HG03432 (cell line): Measurements from ENCODE around the gene COL5A2.

ENCODE experiments used
- ATAC-seq: cut with Tn5 transposase; IDR thresholded peaks from one replicate; pipeline ENCODE4 v1.9.1; 2021; ENCODE audit warnings: mild to moderate bottlenecking, moderate library complexity; ENCODE audit not compliant: unreplicated experiment

The COL5A2 gene

DNA sequence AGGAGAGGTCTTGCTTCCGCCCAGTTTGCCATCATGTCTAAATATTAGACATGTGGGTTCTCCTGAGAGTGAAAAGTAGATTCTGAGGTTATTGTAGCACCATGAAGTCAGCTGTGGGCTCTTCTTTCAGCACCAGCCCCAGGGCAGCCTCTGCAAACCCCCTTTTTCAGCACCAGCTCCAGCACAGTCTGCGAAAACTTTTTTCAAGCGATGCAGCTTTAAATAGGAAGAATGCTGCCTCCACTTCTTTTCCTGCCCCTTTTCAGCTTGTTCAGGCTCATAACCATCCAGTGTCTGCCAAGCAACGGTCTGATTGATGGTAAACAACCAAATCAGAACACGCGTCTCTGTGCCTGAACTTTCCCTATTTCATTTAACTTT is at the start of gene COL5A2:
Gene COL5A2 (minus strand): TSS at position 192 of the 381 bp plus-strand sequence. CDS start 157 bp downstream, at position 35.
- ATAC-seq = peak; percentile 58

DNA sequence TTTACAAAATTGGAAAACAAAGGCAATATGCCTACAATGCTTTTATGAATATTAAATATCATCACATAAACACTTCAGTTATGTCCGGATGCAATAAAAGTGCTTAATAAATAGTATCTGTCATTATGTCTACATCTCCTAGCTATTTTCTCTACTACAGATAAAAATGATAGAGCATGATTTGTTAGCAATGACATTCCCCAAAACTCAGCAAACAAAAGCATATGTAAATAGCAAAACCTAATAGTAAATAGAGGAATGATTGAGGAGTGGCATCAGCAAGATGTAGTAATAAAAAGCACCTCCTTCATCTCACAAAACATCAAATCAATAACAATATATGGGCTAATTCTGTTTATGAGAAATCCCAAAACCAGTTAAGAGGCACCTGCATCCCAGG is 46.5 kb upstream of the COL5A2 start:
- no peak for ATAC-seq

- ATAC-seq = no peak
These were observed 45.5 kb upstream of the COL5A2 start for GRCh38 chr2:189225032-189225431.

GRCh38 chr2:189222468-189223105 is 43.0 kb upstream of the COL5A2 start:
- ATAC-seq = no peak

- no peak for ATAC-seq
These were observed 42.4 kb upstream of the COL5A2 start for GRCh38 chr2:189221811-189222467.

- no peak for ATAC-seq
These were observed 38.7 kb upstream of the COL5A2 start for GRCh38 chr2:189218236-189218635.

DNA sequence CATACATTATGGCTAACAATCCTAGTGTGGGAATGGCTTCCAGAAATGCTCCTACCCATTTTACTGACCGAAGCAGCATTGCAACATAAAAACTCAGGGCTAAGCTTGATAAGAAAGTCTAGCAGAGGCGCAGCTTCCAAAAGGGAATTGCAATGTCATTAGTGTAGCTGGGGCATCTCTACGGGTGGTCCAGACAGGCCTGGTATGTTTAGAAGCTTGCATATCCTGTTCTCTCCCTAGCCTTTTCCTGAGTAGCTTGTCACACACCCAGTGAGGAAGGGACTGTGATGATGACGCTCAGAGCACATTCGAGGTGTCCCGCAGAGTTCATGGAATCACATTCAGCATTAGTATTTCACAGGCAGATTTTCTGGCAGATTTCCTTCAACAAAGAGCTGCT is 38.0 kb upstream of the COL5A2 start:
- ATAC-seq = no peak

- no peak for ATAC-seq
These were observed 37.5 kb upstream of the COL5A2 start for GRCh38 chr2:189217051-189217450.

DNA sequence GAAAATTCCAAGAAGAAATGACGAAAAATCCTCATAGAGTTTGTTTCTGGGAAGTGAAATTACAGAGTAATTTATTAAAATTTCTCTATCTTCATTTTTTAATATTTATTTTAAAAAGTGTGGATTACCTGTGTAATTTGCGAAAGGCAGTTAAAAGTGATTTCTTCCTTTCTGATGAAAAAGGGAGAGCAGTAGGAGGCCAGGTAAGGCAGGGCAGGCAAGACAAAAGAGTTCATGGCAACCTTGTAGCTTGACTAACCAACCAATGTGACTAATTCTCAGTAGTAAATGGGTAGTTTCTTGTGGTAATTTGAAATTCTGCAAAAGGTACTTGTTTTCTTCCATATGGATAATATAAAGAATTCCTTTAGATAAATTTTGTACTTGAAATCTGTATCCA is 34.9 kb upstream of the COL5A2 start:
- no peak for ATAC-seq

DNA sequence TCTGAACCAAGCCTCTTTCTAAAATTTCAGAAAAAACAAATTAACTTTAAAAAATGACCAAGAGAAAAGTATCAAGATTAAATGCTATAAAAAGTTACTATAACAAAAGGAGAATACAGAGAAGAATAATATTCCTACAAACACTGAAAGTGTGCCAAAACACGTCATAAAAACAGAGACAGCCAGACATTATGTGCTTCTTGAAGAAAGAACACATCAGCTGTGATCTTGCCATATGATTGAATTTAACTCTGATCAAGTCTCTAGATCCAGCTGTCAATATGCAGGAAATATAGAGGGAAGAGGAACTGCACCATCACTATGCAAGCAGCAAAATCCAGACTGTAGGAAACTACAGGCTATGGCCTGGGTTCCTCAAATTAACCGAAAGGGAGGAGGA is 33.7 kb upstream of the COL5A2 start:
- no peak for ATAC-seq

GRCh38 chr2:189210250-189211087 is 30.9 kb upstream of the COL5A2 start:
- ATAC-seq = no peak

- ATAC-seq = no peak
These were observed 28.7 kb upstream of the COL5A2 start for GRCh38 chr2:189208254-189208653.

GRCh38 chr2:189204322-189204941 is 24.9 kb upstream of the COL5A2 start:
- ATAC-seq = peak; percentile 45

DNA sequence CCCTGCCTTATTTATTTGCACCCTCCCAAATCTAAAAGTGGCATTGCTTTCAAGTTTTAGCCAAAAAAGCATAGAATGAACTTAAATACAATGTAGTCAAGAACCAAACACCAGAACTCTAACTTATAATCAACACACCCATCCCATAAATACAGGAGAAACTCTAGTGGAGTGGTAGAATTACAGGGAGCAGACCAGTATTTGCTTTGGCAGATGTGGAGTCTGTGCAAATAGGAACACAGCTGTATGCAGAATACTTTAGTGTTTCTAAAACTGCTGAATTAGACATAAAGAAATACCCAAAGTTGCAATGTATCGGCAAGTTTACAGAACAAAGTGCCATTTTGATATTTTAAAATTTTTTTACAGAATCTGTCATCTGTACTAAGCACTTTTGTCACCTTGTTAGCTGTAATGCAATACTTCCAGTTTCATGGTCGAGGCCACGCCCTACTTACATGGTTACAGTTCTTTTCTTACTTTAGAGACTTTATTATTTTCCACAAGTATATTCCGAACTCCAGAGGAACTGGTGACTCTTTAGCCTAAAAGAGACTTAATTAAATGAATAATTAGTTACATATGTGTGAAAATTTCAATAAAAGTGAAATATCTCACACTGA is 23.7 kb upstream of the COL5A2 start:
- ATAC-seq = no peak

- ATAC-seq = no peak
These were observed 20.2 kb upstream of the COL5A2 start for GRCh38 chr2:189199797-189200196.

DNA sequence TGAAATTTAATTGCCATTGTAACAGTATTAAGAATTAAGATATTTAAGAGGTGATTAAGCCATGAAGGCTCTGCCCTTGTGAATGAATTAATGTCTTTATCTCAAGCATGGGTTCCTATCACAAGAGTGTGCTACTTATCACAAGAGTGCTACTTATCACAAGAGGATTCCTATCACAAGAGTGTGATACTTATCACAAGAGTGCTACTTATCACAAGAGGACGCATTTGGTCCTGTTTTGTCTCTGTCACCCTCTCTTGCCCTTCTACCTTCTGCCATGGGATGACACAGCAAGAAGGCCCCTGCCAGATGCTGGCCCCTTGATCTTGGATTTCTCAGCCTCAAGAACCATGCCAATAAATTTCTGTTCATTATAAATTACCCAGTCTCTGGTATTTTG is 13.2 kb upstream of the COL5A2 start:
- no peak for ATAC-seq

DNA sequence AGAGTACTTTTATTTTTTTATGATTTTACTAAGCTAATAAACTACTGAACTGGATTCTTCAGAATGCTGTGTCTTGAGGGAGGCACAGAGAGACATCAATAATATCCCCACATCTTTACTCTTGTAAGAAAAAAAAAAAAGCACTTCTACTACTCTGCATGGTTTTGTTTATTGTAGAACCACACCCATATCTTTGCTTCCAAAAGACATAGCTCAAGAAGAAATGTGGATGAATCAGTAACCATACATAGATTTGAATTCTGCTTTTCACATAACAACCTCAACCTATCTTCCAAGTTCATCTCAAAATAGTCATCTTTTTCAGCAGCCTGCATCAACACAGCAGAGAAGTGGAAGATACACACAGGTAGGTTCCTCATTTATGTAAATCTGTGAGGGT is 12.2 kb upstream of the COL5A2 start:
- no peak for ATAC-seq

DNA sequence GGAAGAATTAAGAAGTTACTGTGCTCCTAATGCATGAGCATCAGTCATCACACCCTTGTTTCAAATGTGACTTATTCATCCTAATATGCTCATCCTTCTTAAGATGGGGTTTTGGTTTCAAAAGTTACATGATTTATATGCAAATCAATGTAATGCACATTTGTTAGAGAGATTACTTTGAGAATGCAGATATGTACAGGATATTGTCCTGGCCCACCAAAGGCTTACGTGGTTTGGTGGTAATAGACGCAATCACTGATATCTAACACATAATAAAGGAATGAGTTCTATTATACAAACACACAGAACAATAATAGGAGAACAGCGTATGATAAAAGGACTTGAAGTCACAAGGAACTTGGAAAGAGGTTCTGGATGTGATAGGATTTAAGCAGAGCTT is 11.1 kb upstream of the COL5A2 start:
- ATAC-seq = no peak

GRCh38 chr2:189188115-189188805 is 8.7 kb upstream of the COL5A2 start:
- no peak for ATAC-seq

DNA sequence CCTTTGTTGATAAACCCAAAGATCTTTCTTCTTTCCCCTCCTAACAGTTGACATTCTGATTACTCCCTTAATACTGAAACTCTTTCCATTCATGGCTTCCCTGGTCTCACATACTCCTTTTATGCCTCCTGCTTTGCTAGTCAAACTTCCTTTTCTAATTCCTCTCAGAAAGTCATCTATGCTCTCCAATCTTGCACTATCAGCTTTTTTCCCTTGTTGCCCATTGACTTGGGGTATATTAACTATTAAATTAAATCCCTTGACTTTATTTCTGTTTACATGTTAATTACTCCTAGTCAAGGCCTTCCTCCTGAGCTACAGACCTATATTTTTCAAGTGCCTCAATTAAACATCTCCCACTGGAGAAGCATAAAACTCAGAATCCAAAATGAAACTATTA is 3.6 kb upstream of the COL5A2 start:
- no peak for ATAC-seq
